Smooth muscle cell (in vitro differentiated cells): ENCODE data around the gene MAIP1. TPM values are rescaled to one million over a fixed set of nuclear protein-coding genes. Genes with fewer than 3 reads are reported as not detected.

Source experiments
- DNase-seq: peaks from one replicate; lab custom pipeline; 2025; ENCODE audit not compliant: unreplicated experiment; lab: John Stamatoyannopoulos, UW
- H2AFZ ChIP-seq: fragments of 200-600 bp; sonication (generic); 2 replicates; pipeline ENCODE4 v1.6.0; 2016; ENCODE audit warnings: antibody characterized with exemption, low read depth, mild to moderate bottlenecking
- H3F3A ChIP-seq: fragments of 200-600 bp; sonication (generic); 2 replicates; pipeline ENCODE4 v1.6.0; 2017; ENCODE audit warnings: antibody characterized with exemption, low read depth
- H3K27ac ChIP-seq: fragments of 200-600 bp; sonication (generic); 2 replicates; pipeline ENCODE4 v1.5.1; 2016; ENCODE audit warnings: low read depth, mild to moderate bottlenecking
- H3K27me3 ChIP-seq: fragments of 200-600 bp; sonication (generic); 2 replicates; pipeline ENCODE4 v1.6.1; 2016; ENCODE audit warnings: low read depth, mild to moderate bottlenecking
- H3K36me3 ChIP-seq: fragments of 200-600 bp; sonication (generic); 2 replicates; pipeline ENCODE4 v1.5.1; 2016; ENCODE audit warnings: low read depth
- H3K4me1 ChIP-seq: fragments of 200-600 bp; sonication (generic); 2 replicates; pipeline ENCODE4 v1.5.1; 2016; ENCODE audit warnings: low read depth
- H3K4me2 ChIP-seq: fragments of 200-600 bp; sonication (generic); 2 replicates; pipeline ENCODE4 v1.6.0; 2016; ENCODE audit warnings: mild to moderate bottlenecking
- H3K4me3 ChIP-seq: fragments of 200-600 bp; sonication (generic); 2 replicates; pipeline ENCODE4 v1.5.1; 2016; ENCODE audit warnings: mild to moderate bottlenecking
- H3K79me2 ChIP-seq: fragments of 200-600 bp; sonication (generic); 2 replicates; pipeline ENCODE4 v1.6.0; 2016; ENCODE audit warnings: low read depth, mild to moderate bottlenecking
- H3K9ac ChIP-seq: fragments of 200-600 bp; sonication (generic); 2 replicates; pipeline ENCODE4 v1.6.0; 2016; ENCODE audit warnings: low read depth
- H3K9me3 ChIP-seq: fragments of 200-600 bp; sonication (generic); replicated peaks from 2 replicates; pipeline ENCODE4 v1.5.1; 2016; ENCODE audit warnings: low read depth
- H4K20me1 ChIP-seq: fragments of 200-600 bp; sonication (generic); 2 replicates; pipeline ENCODE4 v1.6.0; 2016; ENCODE audit warnings: low read depth
- CTCF ChIP-seq: fragments of 200-600 bp; sonication (generic); IDR thresholded peaks from 2 replicates; pipeline ENCODE4 v1.5.1; 2017; ENCODE audit warnings: borderline replicate concordance, mild to moderate bottlenecking, antibody characterized with exemption; ENCODE audit not compliant: insufficient read depth, poor library complexity, severe bottlenecking
- WGBS: methylation state at CpG from one replicate; pipeline ENCODE4 v1.1.7; 2016; ENCODE audit warnings: low lambda C conversion rate; 5-methylcytosine and 5-hydroxymethylcytosine counted together
- polyA plus RNA-seq: library from polyadenylated mRNA; unstranded; fragments of >200 nt; fragmentation: Nextera tagmentation; extraction: Ambion mirVana; gene quantifications from 2 replicates; pipeline ENCODE4 v1.2.1, GENCODE V29; 2016
- total RNA-seq: library from RNA; depleted of rRNA; stranded (reverse); fragments of >200 nt; gene quantifications from 2 replicates; pipeline ENCODE4 v1.2.3, GENCODE V29; 2014

MAIP1 gene
- total and polyA plus RNA-seq, 2 experiments from 2014 or later = 15.0 to 133 TPM

- H3F3A ChIP-seq = no peaks in the 10 kb centered on the region
- no peaks in the 10 kb centered on the region for H3K36me3 ChIP-seq
- no peak overlapping the region for H3K4me3 ChIP-seq
- peak; percentile 64 for TF ChIP-seq CTCF
- no peak overlapping the region for H3K4me2 ChIP-seq
- H3K4me1 ChIP-seq = no peaks in the 10 kb centered on the region
- no peak overlapping the region for H3K9ac ChIP-seq
- H3K27ac ChIP-seq = no peak overlapping the region
- H3K27me3 ChIP-seq = no peaks in the 10 kb centered on the region
- 36% methylated on average over 2 of the region's 2 CpGs for WGBS
- H2AFZ ChIP-seq = no peak overlapping the region
- H3K79me2 ChIP-seq = no peaks in the 10 kb centered on the region
- H4K20me1 ChIP-seq = no peaks in the 10 kb centered on the region
- no peaks in the 10 kb centered on the region for H3K9me3 ChIP-seq
- no peak for DNase-seq
Measured at GRCh38 chr2:199973703-199974102, 18.3 kb downstream of the MAIP1 start.

- H3K9ac ChIP-seq = peak overlapping the region; percentile 24
- H3F3A ChIP-seq = no peaks in the 10 kb centered on the region
- H3K79me2 ChIP-seq = no peaks in the 10 kb centered on the region
- no peaks in the 10 kb centered on the region for H3K27me3 ChIP-seq
- H3K4me2 ChIP-seq = no peak overlapping the region
- H3K9me3 ChIP-seq = no peaks in the 10 kb centered on the region
- peaks cover 10% of the 10 kb centered on the region for H3K4me1 ChIP-seq
- 78% methylated on average over 3 of the region's 3 CpGs for WGBS
- no peak overlapping the region for H3K27ac ChIP-seq
- H4K20me1 ChIP-seq = no peaks in the 10 kb centered on the region
- H2AFZ ChIP-seq = no peak overlapping the region
- no peak for DNase-seq
- no peak overlapping the region for H3K4me3 ChIP-seq
- no peak for TF ChIP-seq CTCF
- no peaks in the 10 kb centered on the region for H3K36me3 ChIP-seq
Measured at GRCh38 chr2:199975273-199975895, 20.0 kb downstream of the MAIP1 start.

GRCh38 chr2:199977984-199978415 is 22.6 kb downstream of the MAIP1 start:
- no peak for DNase-seq
- H3K27me3 ChIP-seq = no peaks in the 10 kb centered on the region
- no peaks in the 10 kb centered on the region for H3F3A ChIP-seq
- H3K4me1 ChIP-seq = peaks cover 11% of the 10 kb centered on the region
- peak overlapping the region; percentile 62 for H3K27ac ChIP-seq
- TF ChIP-seq CTCF = no peak
- H3K9me3 ChIP-seq = no peaks in the 10 kb centered on the region
- peak overlapping the region; percentile 48 for H3K4me2 ChIP-seq
- H4K20me1 ChIP-seq = no peaks in the 10 kb centered on the region
- H3K4me3 ChIP-seq = no peak overlapping the region
- H3K9ac ChIP-seq = no peak overlapping the region
- no peaks in the 10 kb centered on the region for H3K79me2 ChIP-seq
- no peaks in the 10 kb centered on the region for H3K36me3 ChIP-seq
- no peak overlapping the region for H2AFZ ChIP-seq

GRCh38 chr2:199979398-199979797 is 24.0 kb downstream of the MAIP1 start:
- peaks cover 11% of the 10 kb centered on the region for H3K4me1 ChIP-seq
- no peaks in the 10 kb centered on the region for H3K27me3 ChIP-seq
- no peaks in the 10 kb centered on the region for H4K20me1 ChIP-seq
- no peaks in the 10 kb centered on the region for H3K9me3 ChIP-seq
- peak overlapping the region; percentile 20 for H3K27ac ChIP-seq
- no peak for DNase-seq
- H2AFZ ChIP-seq = peak overlapping the region; percentile 74
- H3K36me3 ChIP-seq = no peaks in the 10 kb centered on the region
- H3K4me2 ChIP-seq = peak overlapping the region; percentile 89
- H3F3A ChIP-seq = no peaks in the 10 kb centered on the region
- H3K79me2 ChIP-seq = no peaks in the 10 kb centered on the region
- peak overlapping the region; percentile 7 for H3K9ac ChIP-seq
- WGBS = 72% methylated on average over 5 of the region's 5 CpGs
- no peak for TF ChIP-seq CTCF
- peak overlapping the region; percentile 37 for H3K4me3 ChIP-seq
